Cerebellar nuclear complex (tissue), 1 donor: ENCODE data around the gene PMF1.
"Not testable (repeated sequence)": the region's sequence is repeated elsewhere in the genome, so short reads cannot be mapped to it uniquely, and the experiment has no call there.

Experiments used
- DNase-seq, 2 experiments: peaks; one replicate each; lab custom pipeline; 2025; lab: John Stamatoyannopoulos, UW

The PMF1 gene

DNA sequence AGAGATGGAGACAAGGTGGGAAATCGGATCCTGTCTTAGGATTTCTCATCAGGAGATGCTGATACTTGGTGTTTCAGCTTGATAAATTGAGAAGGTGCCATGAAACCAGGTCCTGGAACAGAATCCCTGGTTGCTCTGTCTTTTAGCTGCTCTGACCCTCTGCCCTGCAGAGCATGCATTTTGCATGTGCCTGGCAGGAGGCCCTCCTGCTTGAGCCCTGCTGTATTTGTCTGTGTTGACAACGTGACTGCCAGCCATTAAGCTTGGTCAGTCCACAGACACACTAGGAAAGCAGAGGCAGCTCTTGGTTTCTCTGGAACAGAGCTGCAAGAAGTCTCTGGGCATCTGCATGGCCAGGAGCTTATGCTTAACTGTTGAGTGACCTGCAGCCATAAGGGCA lies 16.4 kb upstream of the PMF1 start:
- DNase-seq: no peak

DNA sequence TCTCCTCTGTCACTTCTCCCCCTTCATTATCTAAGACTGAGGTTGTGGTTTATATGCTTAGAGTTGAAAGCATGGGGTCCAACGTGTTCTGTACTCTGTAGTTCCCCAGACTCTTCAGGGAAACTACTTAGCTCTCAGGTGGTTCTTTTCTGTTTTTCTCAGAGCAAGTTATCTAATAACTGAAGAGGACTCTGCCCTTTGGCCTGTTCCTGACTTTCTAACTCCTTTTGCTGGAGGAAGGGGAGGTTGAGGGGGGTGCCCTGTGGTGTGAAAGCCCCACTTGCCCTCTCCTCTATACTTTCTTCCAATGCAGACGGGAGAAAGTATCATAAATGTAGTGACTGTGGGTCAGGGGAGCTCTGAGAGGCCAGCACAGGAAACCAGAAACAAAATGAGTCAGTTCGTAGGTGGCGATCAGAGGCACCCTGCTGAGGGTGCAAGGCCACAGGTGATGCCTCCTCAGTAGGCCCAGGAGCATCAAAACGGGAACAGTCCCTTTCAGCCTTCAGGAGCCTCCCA lies 13.9 kb upstream of the PMF1 start:
- no peak for DNase-seq

DNA sequence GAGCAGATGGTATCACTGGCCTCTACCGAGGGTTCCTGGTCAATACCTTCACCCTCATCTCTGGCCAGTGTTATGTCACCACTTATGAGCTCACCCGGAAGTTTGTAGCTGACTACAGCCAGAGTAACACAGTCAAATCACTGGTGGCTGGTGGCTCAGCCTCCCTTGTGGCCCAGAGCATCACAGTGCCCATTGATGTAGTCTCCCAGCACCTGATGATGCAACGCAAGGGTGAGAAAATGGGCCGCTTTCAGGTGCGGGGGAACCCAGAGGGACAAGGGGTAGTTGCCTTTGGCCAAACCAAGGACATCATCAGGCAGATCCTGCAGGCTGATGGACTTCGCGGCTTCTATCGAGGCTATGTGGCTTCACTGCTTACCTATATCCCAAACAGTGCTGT lies 12.8 kb upstream of the PMF1 start:
- no peak for DNase-seq

GRCh38 chr1:156203331-156203730 lies 9.5 kb upstream of the PMF1 start:
- no peak for DNase-seq

GRCh38 chr1:156204686-156205085 lies 8.1 kb upstream of the PMF1 start:
- DNase-seq: no peak

GRCh38 chr1:156211243-156211642 lies 1.6 kb upstream of the PMF1 start:
- DNase-seq: no peak

GRCh38 chr1:156212130-156212529 lies 677 bp upstream of the PMF1 start:
- DNase-seq: no peak

DNA sequence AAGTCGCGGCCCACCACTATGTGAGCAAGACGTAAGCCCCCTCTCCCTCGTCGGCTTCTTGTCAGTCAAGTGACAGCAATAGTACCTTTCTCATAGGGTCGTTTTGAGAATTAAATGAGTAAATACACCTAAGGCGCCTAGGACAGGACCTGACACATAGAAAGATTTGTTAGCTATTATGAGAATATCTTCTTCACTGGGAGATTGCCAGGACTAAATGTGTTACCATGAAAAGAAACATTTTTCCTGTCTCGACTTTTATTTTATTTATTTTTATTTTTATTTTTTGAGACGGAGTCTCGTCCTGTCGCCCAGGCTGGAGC lies 798 bp downstream of the PMF1 start:
- no peak for DNase-seq

DNA sequence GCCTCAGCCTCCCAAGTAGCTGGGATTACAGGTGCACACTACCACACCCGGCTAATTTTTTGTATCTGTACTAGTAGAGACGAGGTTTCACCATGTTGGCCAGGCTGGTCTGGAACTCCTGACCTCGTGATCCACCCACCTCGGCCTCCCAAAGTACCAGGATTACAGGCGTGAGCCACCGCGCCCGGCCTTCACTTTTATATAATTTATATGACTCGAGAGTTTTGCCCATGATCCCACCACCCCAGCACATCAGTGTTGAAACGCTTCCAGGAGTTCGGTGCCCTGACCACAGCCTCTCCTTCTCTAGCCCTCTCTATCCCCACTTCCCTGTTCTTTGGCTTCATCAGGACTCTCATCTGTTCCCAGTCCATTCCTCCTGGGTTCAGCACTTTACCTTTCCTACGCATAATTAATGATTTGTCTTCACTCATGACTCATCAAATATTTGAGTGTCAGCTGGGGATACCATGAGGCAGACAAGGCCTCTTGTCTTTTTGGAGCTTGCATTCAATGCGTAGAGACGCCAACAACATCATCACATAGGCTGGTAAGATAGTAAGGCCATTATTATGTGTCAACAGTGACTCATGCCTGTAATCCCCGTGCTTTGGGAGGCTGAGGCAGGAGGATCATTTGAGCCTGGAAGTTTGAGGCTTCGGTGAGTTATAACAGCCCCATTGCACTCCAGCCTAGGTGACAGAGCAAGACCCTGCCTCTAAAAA lies 1.4 kb downstream of the PMF1 start:
- DNase-seq: no peak

DNA sequence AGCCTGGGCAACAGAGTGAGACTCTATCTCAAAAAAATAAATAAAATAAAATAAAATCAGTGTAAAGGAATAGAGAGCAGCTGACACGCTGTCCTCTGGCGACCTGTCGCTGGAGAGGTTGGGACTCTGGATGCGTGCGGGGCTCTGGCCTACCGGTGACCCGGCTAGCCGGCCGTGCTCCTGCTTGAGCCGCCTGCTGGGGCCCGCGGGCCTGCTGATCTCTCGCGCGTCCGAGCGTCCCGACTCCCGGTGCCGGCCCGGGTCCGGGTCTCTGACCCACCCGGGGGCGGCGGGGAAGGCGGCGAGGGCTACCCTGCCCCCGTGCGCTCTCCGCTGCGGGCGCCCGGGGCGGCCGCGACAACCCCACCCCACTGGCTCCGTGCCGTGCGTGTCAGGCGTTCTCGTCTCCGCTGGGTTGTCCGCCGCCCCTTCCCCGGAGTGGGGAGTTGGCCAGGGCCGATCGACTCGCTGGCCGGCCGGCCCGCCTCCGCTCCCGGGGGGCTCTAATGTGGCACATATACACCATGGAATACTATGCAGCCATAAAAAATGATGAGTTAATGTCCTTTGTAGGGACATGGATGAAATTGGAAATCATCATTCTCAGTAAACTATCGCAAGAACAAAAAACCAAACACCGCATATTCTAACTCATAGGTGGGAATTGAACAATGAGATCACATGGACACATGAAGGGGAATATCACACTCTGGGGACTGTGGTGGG lies 3.7 kb downstream of the PMF1 start:
- not testable (repeated sequence) for DNase-seq

- no peak for DNase-seq
Measured at GRCh38 chr1:156217871-156218270, 5.1 kb downstream of the PMF1 start.

- no peak for DNase-seq
Measured at GRCh38 chr1:156220226-156220625, 7.4 kb downstream of the PMF1 start.

- DNase-seq: no peak
Measured at GRCh38 chr1:156221986-156222692, 9.3 kb downstream of the PMF1 start.

- no peak for DNase-seq
Measured at GRCh38 chr1:156225677-156226014, 12.8 kb downstream of the PMF1 start.

DNA sequence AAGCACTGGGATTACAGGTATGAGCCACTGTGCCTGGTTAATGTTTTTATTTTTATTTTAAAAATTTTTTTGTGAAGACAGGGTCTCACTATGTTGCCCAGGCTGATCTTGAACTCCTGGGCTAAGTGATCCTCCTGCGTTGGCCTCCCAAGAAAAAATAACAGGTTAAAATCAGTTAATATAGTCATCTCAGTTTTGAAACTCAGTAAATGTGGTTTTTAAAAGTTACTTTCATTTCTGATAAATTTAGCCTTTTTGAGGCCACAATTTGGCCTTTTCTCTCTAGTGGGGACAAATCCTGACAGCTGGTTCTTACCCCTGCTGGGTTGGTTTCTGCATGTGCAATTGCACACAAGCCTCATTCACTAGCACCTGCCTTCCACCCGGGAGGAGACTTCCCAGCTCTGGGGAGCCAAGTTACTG lies 13.3 kb downstream of the PMF1 start:
- no peak for DNase-seq

DNA sequence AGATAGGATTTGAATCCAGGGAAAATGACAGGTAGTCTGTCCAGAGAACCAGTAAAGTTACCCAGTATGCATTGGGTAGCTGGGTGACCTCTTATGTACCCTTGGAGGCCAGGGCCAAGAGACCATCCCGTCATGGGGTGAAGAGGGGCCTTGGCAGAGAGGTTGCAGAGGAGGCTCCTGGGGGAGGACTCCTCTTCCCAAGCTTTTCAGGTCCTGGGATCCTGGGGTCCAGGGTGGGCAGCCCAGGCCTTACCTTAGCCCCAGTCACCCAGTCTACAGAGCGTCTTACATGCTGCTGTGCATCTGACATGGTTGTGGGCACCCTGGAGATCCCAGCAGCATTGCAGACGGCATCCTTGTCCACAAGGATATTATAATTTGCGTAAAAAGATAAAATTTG lies 14.0 kb downstream of the PMF1 start:
- no peak for DNase-seq

DNA sequence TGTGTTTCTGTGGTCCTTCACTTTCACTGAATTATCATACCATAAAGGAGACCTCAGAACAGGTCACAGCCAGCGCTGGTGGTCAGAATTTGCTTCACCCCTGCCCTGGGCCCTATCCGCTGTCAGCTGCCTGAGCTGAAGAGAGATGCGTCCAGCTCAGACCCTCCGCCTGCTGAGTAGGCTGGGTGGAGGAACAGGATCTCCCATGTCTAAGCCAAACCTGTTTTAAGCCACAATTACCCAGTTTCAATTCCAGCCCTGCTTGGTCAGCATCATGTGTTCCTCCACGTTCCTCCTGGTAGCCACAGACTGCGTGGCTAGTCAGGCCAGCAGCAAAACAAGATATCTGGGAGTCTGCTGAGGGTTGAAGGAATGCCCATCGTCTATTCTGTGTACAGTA lies 15.7 kb downstream of the PMF1 start:
- DNase-seq: no peak

GRCh38 chr1:156229809-156230472 lies 17.1 kb downstream of the PMF1 start:
- DNase-seq: no peak

DNA sequence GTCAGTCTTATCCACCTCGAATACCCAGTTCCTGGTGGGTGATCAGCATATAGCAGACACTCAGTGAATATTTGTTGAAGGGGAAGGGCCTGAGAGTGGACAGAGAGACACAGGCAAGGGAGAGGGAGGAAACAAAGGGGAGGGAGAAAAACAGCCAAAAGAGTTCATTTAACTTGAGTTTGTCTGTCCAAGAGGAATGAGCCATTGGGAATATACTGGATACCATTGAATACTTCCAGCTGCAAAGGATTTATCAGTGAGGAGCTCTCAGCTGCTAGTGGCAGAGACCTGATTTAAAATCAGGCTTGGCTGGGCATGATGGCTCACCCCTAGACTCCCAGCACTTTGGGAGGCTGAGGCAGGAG lies 17.6 kb downstream of the PMF1 start:
- DNase-seq: no peak

DNA sequence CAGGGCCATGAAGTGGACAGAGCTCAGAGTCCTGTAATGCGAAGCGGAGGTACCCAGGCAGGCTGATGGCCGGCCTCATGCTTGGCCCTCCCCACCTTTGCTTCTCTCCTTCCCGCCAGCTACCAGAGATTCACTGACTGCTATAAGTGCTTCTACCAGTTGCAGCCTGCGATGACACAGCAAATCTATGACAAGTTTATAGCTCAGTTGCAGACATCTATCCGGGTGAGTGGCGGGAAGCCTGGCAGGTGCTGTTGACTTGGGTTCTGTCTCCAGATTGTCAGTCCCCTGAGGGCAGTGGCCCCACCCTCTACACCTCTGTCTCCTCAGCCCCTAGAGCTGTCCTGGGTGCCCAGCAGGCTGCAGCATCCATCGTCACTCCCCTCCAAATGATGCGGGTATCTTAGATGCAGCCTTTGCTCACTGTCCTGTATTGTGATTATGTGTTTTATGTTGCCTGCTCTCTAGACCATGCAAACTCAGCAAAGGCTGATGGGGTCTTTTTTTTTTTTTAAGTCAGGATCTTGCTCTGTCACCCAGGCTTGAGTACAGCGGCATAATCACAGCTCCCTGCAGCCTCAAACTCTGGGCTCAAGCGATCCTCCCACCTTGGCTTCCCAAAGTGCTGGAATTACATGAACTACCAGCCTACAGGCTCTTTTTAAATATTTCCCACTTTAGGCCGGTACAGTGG lies 19.5 kb downstream of the PMF1 start:
- no peak for DNase-seq

GRCh38 chr1:156233426-156234127 lies 20.8 kb downstream of the PMF1 start:
- DNase-seq: no peak
